HG03066 (cell line): ENCODE results near the gene CAPN13.
"Not testable (repeated sequence)": the region's sequence is repeated elsewhere in the genome, so short reads cannot be mapped to it uniquely, and the experiment has no call there.

Experiments
- ATAC-seq: cut with Tn5 transposase; IDR thresholded peaks from one replicate; pipeline ENCODE4 v1.9.1; 2021; ENCODE audit warnings: low read depth; ENCODE audit not compliant: unreplicated experiment

CAPN13 gene

DNA sequence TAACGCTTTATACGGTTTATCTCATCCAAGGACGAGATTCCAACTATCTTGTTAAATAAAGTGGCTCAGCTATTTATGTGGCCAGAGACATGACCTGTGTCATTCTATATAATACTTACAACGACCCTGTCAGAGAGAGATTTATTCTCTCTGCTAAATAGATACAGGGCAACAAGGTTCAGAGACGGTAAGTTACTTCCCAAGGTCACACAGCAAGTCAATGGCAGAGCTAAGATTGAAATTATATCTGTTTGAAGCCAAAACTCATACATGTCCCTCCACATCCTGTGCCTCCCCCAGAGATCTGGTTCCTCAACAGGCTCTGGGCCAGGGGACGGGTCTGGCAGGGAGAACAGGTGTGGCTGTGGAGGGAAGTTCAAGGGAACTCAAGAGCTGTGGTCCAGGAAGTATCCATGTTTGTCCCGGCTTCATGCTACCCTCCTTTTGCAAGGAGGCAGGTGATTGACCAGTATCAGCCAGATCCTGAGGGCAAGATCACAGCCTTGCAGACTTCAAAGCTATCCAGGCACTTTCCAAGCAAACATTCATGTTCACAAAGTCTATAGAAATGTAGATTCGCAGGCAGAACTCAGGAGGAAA, 99.8 kb downstream of the CAPN13 start:
- no peak for ATAC-seq

GRCh38 chr2:30706534-30707303, 100.5 kb downstream of the CAPN13 start:
- ATAC-seq: no peak

DNA sequence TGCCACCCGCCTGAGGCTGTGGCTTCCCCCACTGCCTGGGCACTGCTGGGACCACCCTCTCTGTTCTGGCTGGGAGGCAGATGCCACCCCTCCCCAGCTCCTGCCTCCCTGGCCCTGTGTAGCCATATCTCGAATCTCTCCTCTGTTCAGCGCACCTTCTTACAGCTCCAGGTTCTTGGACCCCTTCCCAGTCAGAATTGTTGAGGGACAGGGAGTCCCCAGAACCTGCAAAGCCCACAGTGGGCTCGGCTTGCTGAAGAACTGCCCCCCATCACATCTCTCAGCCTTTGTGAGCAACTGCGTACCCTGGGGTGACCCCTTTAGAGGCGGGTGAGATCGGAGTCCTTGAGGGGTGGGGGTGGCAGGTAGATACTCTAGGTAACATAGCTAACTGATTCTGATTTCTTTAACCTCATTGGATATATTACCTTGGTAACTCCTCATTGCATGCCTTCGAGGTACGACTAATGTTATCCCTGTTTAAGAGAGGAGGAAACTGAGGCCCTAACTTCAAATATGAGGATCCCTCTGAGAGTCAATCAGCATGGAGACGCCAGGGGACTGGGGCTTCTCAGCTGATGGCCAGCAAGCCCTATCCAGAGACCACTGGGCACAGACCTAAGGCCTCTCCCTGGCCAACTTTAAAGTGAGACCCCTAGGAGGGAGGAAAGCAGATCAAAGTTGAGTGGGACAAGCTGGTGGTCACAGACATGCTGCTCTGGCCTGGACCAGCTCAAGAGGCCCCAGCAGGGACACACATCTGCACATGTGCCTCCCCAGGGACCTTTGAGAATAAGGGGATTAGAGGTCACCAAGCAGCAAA, 101.3 kb downstream of the CAPN13 start:
- ATAC-seq: no peak

DNA sequence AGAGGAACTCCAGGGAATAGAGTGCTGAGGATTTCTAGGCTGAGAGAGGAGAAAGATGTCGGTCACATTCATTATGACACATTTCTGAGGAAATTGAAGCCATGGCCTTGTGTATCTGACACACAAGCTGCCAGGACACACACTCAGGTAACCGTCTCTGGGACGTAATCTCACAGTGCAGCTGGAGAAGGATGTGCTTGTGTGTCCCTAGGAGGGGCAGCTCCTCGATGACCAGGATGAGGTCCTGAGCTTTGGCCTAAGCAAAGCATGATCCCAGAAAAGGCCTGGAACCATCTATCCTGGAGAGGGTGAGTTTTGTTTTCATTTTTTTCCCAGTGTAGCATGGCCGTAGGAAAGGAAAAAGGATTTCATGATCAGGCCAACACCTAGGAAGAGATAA, 102.2 kb downstream of the CAPN13 start:
- ATAC-seq: no peak

GRCh38 chr2:30704309-30705020, 102.8 kb downstream of the CAPN13 start:
- ATAC-seq: no peak

GRCh38 chr2:30702694-30703093, 104.6 kb downstream of the CAPN13 start:
- ATAC-seq: no peak

DNA sequence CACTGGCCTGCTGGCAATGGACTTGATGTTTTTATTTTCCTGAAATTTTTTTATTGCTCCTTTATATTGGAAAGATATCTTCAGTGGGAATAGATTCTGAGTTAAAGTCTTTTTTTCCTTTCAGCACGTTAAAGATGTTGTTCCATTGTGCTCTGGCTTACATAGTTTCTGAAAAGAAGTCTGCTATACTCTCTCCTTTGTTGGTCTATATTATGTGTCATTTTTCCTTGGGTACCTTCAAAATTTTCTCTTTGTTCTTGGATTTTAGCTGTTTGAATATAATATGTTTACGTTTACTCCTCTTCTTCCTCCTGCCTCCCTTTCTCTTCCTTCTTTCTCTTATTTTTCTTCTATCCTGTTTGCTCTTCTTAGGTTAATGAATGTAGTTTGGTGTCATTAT, 105.5 kb downstream of the CAPN13 start:
- no peak for ATAC-seq

DNA sequence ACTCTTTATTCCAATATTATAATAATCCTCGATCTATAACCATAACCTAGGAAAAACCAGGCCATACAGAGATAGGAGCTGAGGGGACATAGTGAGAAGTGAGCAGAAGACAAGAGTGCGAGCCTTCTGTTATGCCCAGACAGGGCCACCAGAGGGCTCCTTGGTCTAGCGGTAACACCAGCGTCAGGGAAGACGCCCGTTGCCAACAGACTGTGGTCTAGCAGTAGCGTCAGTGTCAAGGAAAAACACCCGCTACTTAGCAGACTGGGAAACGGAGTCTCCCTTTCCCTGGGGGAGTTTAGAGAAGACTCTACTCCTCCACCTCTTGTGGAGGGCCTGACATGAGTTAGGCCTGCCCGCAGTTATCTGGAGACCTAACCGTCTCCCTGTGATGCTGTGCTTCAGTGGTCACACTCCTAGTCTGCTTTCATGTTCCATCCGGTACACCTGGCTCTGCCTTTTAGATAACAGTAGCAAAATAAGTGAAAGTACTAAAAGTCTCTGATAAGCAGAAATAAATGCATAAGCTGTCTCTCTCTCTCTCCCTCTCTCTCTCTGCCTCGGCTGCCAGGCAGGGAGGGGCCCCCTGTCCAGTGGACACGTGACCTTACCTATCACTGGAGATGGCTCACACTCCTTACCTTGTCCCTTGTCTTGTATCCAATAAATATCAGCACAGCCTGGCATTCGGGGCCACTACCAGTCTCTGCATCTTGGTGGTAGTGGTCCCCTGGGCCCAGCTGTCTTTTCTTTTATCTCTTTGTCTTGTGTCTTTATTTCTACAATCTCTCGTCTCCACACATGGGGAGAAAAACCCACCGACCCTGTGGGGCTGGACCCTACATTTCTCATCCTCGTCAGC, 109.8 kb downstream of the CAPN13 start:
- ATAC-seq: not testable (repeated sequence)

DNA sequence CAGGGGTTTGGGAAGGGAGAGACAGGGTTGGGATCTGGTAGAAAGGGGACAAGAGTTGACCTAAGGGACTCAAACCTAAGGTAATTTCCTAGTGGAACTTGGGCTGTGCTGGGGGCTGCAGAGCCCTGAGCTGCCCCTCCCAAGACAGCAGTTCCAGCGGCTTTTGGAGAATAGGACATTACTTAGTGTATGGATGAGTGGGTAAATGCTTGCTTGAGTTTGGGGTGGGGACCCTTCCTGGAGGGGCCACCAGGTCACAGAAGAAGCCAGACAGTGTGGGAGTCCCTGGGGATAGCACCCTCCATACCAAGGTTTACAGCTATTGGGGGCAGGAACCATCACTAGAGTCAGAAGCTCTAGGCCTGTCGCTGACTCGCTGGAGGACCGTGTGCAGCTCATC, 111.5 kb downstream of the CAPN13 start:
- no peak for ATAC-seq

- no peak for ATAC-seq
These were observed 112.8 kb downstream of the CAPN13 start for GRCh38 chr2:30694286-30695055.

- no peak for ATAC-seq
These were observed 113.4 kb downstream of the CAPN13 start for GRCh38 chr2:30693821-30694281.

- ATAC-seq: no peak
These were observed 114.4 kb downstream of the CAPN13 start for GRCh38 chr2:30692829-30693275.

DNA sequence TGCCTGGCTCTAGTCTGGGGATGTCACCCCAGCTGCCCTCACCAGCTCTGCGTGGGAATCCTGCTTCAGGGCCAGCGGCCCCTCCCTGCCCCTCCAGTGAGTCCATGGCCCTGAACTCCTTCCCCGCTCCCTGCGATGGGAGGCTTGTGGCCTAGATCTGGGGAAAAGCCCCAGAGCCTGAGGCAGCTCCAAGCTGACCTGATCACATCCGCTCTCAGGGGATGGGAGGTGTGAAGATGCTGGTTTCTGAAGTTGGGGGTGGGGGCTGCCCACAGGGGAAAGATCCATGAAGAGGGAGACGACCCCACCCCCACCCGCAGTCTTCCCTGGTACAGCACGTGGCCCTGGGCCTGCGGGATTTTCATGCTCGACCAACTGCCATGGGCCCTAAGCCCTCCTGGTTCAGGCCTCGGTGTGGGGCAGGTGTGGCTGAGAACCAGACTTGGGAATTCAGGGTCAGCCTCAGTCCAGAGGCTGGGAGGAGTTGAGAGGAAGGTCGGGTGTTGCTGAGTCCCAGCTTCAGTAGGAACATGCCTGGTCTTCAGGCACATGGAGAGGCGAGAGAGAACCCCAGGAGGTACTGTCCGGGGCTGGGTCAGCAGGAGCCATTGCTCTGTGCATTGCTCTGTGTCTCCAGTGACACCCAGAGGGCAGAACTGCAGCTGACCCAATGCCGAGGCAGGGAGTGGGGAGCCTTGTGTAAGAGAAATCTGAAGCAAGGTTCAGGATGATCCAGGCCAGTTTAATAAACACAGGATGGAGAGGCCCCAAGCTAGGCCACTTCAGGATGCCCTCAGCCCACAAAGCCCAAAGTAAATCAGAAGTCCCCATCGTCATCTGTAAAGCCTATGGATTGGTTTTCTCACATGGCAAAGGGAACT, 115.1 kb downstream of the CAPN13 start:
- no peak for ATAC-seq

GRCh38 chr2:30691091-30691947, 115.9 kb downstream of the CAPN13 start:
- ATAC-seq: no peak

DNA sequence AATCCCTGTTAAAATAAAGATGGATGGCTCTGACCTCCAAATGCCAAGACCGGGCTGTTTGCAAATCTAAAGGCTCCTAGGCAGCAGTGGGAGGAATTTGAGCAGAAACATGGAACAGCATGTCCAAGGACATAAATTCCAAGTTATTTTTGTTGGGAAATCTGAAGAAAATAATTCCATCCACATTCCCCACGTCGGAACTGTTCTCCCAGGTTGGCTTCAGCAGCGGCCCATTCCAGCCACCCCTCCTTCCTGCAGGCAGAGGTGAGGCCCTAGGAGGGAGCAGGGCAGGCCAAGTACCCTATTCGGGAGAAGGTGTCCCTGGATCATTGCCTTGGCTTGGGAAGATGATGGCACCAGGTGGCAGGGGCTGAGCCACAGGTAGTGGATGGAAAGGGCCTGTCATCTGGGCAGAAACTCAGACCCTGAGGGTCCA, 117.1 kb downstream of the CAPN13 start:
- no peak for ATAC-seq

- no peak for ATAC-seq
These were observed 117.6 kb downstream of the CAPN13 start for GRCh38 chr2:30689496-30690125.
